Activated T-cell treated with anti-CD3 and anti-CD28 coated beads, Interleukin-2, amount 50 U/mL, for 4 hours (primary cell): Measurements from ENCODE around the gene DNAI4. TPM values are rescaled to one million over a fixed set of nuclear protein-coding genes. Genes with fewer than 3 reads are reported as not detected.

ENCODE experiments used
- ATAC-seq, 2 donors: fragments of 200-7000 bp; cut with Tn5 transposase; one replicate each; pipeline ENCODE4 v1.10.0; 2021
- DNase-seq: peaks from one replicate; pipeline ENCODE4 v3.0.0-alpha.2; 2020
- H3K27me3 Mint-ChIP-seq: one replicate; pipeline ENCODE4 v1.8.0; 2021; ENCODE audit warnings: low read depth, mixed read lengths
- H3K36me3 Mint-ChIP-seq: one replicate; pipeline ENCODE4 v1.8.0; 2022; ENCODE audit warnings: mixed read lengths; ENCODE audit not compliant: insufficient read depth
- H3K4me1 Mint-ChIP-seq: one replicate; pipeline ENCODE4 v1.8.0; 2021; ENCODE audit warnings: low read depth, mixed read lengths
- H3K4me3 Mint-ChIP-seq: one replicate; pipeline ENCODE4 v1.8.0; 2021; ENCODE audit warnings: mild to moderate bottlenecking, moderate library complexity, mixed read lengths
- H3K9me3 Mint-ChIP-seq: one replicate; pipeline ENCODE4 v1.8.0; 2021; ENCODE audit warnings: mixed read lengths
- total RNA-seq, 3 donors: library from RNA; stranded (reverse); gene quantifications; one replicate each; pipeline ENCODE4 v1.2.1, GENCODE V29; 2021

DNAI4 gene
- total RNA-seq, 3 donors from 2014 or later: 1.2 to 2.6 (median 1.3) TPM

DNA sequence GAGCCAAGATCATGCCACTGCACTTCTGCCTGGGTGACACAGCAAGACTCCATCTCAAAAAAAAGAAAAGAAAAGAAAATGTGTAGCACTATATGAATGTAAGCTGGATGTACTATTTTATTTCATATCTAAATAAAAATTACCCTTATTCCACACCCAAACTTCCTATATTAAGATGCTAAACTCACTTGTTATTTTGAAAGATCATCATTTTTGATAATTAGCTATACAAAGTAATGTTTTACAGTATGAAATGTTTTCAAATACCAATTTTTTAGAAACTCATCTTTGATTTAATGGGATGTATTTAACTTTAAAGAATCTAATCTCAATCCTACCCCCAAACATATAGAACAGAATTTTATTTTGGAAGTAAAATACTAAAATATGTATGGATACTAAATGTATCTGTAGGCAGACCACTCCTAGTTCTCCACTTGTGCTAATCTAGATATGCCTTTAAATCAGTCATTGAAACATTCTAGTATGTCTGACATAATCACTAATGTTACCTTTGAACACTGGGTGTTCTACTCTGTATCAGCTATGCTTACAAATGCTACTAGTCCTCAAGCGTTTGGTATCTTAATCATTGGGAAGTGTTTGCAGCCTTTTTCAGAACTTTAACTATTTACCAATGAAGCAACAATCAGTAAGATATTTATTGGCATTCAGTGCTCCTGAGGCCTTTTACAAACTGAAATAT, 13.0 kb upstream of the DNAI4 start:
- H3K4me3 Mint-ChIP-seq: no peak overlapping the region
- H3K4me1 Mint-ChIP-seq: peaks cover 79% of the 10 kb centered on the region
- no peak for DNase-seq

DNA sequence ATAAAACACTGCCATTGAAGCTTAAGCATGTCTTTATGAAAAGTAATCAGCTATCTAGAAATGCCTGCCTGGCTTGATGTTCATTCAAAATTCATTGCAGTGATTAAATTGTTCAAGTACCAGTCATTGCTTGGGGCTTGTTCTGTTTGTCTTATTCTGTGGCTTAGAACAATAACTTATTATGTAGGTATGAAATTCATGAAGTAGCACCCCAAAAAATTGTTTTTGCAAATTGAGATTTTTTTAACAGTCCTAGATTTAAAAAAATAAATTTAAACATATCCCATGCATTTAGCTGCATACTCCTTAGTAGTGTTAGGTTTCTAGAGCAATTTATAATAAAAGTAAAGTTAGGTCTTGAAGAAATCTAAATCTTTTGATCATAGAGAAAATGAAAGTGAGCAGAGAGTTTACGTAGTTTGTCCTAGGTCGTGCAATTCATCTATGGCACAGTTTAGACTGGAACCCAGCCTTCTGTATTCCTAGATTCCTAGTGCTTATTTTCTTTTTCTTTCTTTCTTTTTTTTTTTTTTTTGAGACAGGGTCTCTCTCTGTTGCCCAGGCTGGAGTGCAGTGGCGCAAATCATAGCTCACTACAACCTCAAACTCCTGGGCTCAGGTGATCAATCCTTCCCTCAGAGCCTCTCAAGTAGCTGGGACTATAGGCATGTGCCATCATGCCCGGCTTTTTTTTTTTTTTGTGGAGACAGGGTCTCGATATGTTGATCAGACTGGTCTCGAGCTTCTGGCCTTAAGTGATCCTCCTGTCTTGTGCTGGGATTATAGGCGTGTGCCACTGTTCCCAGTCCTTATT, 9.4 kb upstream of the DNAI4 start:
- DNase-seq (no peak), ATAC-seq (no peak)
- H3K36me3 Mint-ChIP-seq: no peaks in the 10 kb centered on the region
- H3K9me3 Mint-ChIP-seq: no peaks in the 10 kb centered on the region
- H3K4me1 Mint-ChIP-seq: peaks cover 61% of the 10 kb centered on the region
- H3K4me3 Mint-ChIP-seq: peak overlapping the region; percentile 91
- no peaks in the 10 kb centered on the region for H3K27me3 Mint-ChIP-seq

More for the DNA sequence above, 13.0 kb upstream of the DNAI4 start:
- Mint-ChIP-seq H3K36me3 (peaks cover 9% of the 10 kb centered on the region), H3K27me3 (no peaks in the 10 kb centered on the region), H3K9me3 (no peaks in the 10 kb centered on the region)
- ATAC-seq: no peak

- H3K9me3 Mint-ChIP-seq: no peaks in the 10 kb centered on the region
- H3K27me3 Mint-ChIP-seq: no peaks in the 10 kb centered on the region
- no peaks in the 10 kb centered on the region for H3K36me3 Mint-ChIP-seq
- ATAC-seq: no peak
- H3K4me3 Mint-ChIP-seq: peak overlapping the region; percentile 91
- peaks cover 57% of the 10 kb centered on the region for H3K4me1 Mint-ChIP-seq
- no peak for DNase-seq
Observed at GRCh38 chr1:66932291-66932690, 7.6 kb upstream of the DNAI4 start.

- peak overlapping the region; percentile 91 for H3K4me3 Mint-ChIP-seq
- no peaks in the 10 kb centered on the region for H3K27me3 Mint-ChIP-seq
- ATAC-seq (peak in 1 of 2 donors; percentile 25), DNase-seq (no peak)
- peaks cover 53% of the 10 kb centered on the region for H3K4me1 Mint-ChIP-seq
- H3K9me3 Mint-ChIP-seq: no peaks in the 10 kb centered on the region
- H3K36me3 Mint-ChIP-seq: no peaks in the 10 kb centered on the region
Observed at GRCh38 chr1:66931590-66931989, 6.9 kb upstream of the DNAI4 start.

- ATAC-seq (no peak), DNase-seq (no peak)
- no peaks in the 10 kb centered on the region for H3K27me3 Mint-ChIP-seq
- H3K4me1 Mint-ChIP-seq: peaks cover 55% of the 10 kb centered on the region
- no peaks in the 10 kb centered on the region for H3K9me3 Mint-ChIP-seq
- H3K4me3 Mint-ChIP-seq: peak overlapping the region; percentile 91
- H3K36me3 Mint-ChIP-seq: no peaks in the 10 kb centered on the region
Observed at GRCh38 chr1:66930823-66931174, 6.1 kb upstream of the DNAI4 start.

DNA sequence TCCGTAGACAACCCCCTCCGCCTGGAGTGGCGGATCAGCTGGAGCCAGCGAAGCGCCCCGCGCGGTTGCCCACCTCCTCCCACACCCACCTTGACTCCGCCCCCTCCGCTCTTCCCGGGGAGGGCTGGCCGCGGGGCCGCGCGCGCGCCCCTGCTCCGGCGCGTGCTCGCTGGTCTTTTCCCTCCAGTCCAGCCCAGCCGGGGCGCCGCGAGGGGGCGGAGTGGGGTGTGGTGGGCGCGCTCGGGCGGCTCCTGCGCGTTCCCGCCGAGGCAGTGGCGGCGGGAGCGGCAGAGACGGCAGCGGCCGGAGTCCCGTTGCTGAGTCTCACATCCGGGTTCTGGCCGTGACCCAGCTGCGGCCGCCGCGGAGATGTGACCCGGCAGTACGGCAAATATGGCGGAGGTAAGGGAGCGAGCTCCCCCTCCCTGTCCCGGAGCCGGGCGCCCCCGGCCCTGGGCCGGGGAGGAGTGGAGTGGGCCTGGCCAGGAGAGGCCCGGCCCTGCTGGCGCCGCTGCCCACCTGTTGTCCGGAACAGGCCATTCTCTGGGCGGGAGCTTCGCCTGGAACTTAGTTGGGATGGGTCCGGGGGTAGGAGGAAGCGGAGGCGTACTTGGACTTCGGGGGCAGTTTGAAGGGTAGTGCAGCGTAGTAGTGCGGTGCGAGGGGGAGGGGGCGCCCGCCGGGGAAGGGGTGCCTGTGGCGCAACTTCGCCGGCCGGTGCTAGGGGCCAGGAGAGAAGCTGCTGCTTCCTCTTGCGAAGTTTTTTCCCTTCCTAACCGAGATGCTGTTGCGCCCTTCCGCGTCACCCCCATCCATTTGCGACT, 5.6 kb upstream of the DNAI4 start:
- peaks cover 51% of the 10 kb centered on the region for H3K4me1 Mint-ChIP-seq
- no peaks in the 10 kb centered on the region for H3K9me3 Mint-ChIP-seq
- no peaks in the 10 kb centered on the region for H3K36me3 Mint-ChIP-seq
- ATAC-seq (peak; percentile 59 to 60), DNase-seq (peak; percentile 92)
- H3K4me3 Mint-ChIP-seq: peak overlapping the region; percentile 91
- H3K27me3 Mint-ChIP-seq: no peaks in the 10 kb centered on the region

DNA sequence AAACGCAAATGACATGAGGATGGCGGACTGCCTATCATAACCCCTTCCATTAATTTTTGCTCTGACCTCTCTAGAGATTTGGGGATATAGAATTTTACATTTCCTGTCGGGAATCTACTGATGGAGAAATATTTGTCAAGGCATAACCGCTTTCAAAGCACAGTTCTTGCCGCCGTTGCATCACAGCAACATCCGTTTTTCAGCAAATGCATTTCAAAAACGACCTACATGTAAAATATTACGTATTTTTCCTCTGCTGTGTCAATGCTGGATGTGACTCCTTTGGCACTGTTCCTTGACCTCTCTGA, 5.0 kb upstream of the DNAI4 start:
- no peaks in the 10 kb centered on the region for H3K9me3 Mint-ChIP-seq
- no peaks in the 10 kb centered on the region for H3K36me3 Mint-ChIP-seq
- no peak for ATAC-seq
- H3K4me3 Mint-ChIP-seq: peak overlapping the region; percentile 91
- H3K4me1 Mint-ChIP-seq: peaks cover 46% of the 10 kb centered on the region
- no peak for DNase-seq
- no peaks in the 10 kb centered on the region for H3K27me3 Mint-ChIP-seq

GRCh38 chr1:66929146-66929688, 4.6 kb upstream of the DNAI4 start:
- Mint-ChIP-seq H3K4me1 (peaks cover 46% of the 10 kb centered on the region), H3K36me3 (no peaks in the 10 kb centered on the region), H3K27me3 (no peaks in the 10 kb centered on the region), H3K9me3 (no peaks in the 10 kb centered on the region), H3K4me3 (peak overlapping the region; percentile 91)
- no peak for DNase-seq
- ATAC-seq: no peak

- Mint-ChIP-seq H3K27me3 (no peaks in the 10 kb centered on the region), H3K4me3 (no peak overlapping the region), H3K4me1 (peaks cover 47% of the 10 kb centered on the region), H3K36me3 (no peaks in the 10 kb centered on the region), H3K9me3 (no peaks in the 10 kb centered on the region)
- no peak for DNase-seq
- no peak for ATAC-seq
Observed at GRCh38 chr1:66927528-66927927, 2.9 kb upstream of the DNAI4 start.

GRCh38 chr1:66925944-66926343, 1.3 kb upstream of the DNAI4 start:
- ATAC-seq (no peak), DNase-seq (no peak)
- H3K27me3 Mint-ChIP-seq: no peaks in the 10 kb centered on the region
- H3K9me3 Mint-ChIP-seq: no peaks in the 10 kb centered on the region
- H3K4me1 Mint-ChIP-seq: peaks cover 48% of the 10 kb centered on the region
- H3K36me3 Mint-ChIP-seq: peaks cover under 1% of the 10 kb centered on the region
- H3K4me3 Mint-ChIP-seq: peak overlapping the region; percentile 95

DNA sequence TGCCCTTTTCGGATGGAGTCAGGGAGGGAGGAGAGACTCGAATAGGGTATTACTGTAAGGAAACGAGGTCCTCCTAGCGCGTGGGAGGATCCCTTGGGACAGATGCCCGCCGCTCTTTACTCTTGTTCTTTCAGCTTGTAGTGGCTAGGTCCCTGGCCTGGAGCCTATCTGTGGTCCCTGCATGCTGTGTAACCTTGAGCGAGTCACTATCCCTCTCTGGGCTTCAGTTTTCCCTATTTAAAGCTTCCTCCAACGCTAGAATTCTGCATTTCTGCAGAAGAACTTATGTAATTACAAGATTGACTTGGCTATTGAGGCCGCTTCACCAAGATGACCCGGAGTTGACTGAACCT, 878 bp upstream of the DNAI4 start:
- peaks cover 2% of the 10 kb centered on the region for H3K36me3 Mint-ChIP-seq
- no peaks in the 10 kb centered on the region for H3K9me3 Mint-ChIP-seq
- no peak for DNase-seq
- peaks cover 49% of the 10 kb centered on the region for H3K4me1 Mint-ChIP-seq
- no peak for ATAC-seq
- H3K27me3 Mint-ChIP-seq: no peaks in the 10 kb centered on the region
- peak overlapping the region; percentile 95 for H3K4me3 Mint-ChIP-seq

GRCh38 chr1:66920543-66920942, 4.1 kb downstream of the DNAI4 start:
- no peak for ATAC-seq
- H3K9me3 Mint-ChIP-seq: peaks cover 7% of the 10 kb centered on the region
- DNase-seq: no peak
- no peak overlapping the region for H3K4me3 Mint-ChIP-seq
- H3K27me3 Mint-ChIP-seq: no peaks in the 10 kb centered on the region
- peaks cover 14% of the 10 kb centered on the region for H3K36me3 Mint-ChIP-seq
- peaks cover 17% of the 10 kb centered on the region for H3K4me1 Mint-ChIP-seq

DNA sequence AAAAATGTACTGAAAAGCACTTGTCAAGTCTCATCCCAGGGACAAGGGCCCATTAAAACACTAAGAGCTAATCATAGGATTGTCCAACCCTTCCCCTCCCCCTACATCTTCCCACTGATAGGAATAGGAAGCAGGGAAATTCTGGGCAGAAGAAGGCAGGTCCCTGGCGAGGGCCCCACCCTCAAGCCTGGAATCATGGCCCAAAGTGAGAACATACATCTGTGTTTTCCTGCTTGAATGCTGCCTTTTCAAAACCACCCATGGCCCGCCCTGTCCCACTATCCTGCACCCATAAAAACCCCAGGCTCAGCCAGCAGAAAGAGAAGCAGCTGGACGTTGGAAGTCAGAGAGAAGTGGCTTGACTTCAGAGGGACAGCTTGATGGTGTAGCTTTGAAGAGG, 4.8 kb downstream of the DNAI4 start:
- Mint-ChIP-seq H3K4me3 (no peak overlapping the region), H3K36me3 (peaks cover 14% of the 10 kb centered on the region), H3K9me3 (peaks cover 7% of the 10 kb centered on the region), H3K27me3 (no peaks in the 10 kb centered on the region), H3K4me1 (peaks cover 17% of the 10 kb centered on the region)
- DNase-seq: no peak
- no peak for ATAC-seq

DNA sequence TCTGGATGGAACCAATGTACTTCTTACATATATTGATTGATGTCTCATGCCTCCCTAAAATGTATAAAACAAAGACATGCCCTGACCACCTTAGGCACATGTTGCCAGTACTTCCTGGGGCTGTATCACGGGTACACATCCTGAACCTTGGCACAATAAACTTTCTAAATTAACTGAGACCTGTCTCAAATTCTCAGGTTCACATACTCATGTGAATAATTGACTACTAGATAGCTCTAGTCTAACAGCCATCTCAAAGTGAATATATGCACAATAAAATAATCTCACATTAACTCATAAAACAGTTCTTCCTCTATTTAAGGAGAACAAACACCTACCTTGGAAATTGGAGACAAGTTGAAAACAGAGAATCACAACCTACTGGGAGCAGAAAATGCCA, 5.6 kb downstream of the DNAI4 start:
- no peak for ATAC-seq
- peaks cover 7% of the 10 kb centered on the region for H3K9me3 Mint-ChIP-seq
- no peak overlapping the region for H3K4me3 Mint-ChIP-seq
- no peak for DNase-seq
- H3K4me1 Mint-ChIP-seq: peaks cover 16% of the 10 kb centered on the region
- no peaks in the 10 kb centered on the region for H3K27me3 Mint-ChIP-seq
- H3K36me3 Mint-ChIP-seq: peaks cover 14% of the 10 kb centered on the region
